H1 (cell line): ENCODE measurements around the gene NKAIN1. TPM values are rescaled to one million over a fixed set of nuclear protein-coding genes. Genes with fewer than 3 reads are reported as not detected.
"Not testable (repeated sequence)": the region's sequence is repeated elsewhere in the genome, so short reads cannot be mapped to it uniquely, and the experiment has no call there.

Experiments used
- CTCF ChIA-PET: fragments of 300-600 bp; sonication (Branson Sonifier 250); formaldehyde crosslinking; loops from one replicate; lab custom pipeline; 2021; ENCODE audit not compliant: partially characterized antibody; lab: Charles Lee
- POLR2A ChIA-PET: fragments of 300-600 bp; sonication (Branson Sonifier 250); formaldehyde crosslinking; loops from one replicate; lab custom pipeline; 2021; ENCODE audit warnings: inconsistent platforms; ENCODE audit not compliant: partially characterized antibody; lab: Charles Lee
- DNase-seq, 2 experiments: peaks; one replicate each; pipeline versions ENCODE4 v3.0.0 to v3.0.0-alpha.2; 2010 to 2022; ENCODE audit warnings: low spot score in 2 of 2, low read depth in 1 of 2, mixed read lengths in 1 of 2
- FAIRE-seq: peaks from 2 replicates; lab custom pipeline; 2011; peaks lifted over from hg19 to GRCh38; lab: Jason Lieb, UNC
- H2AFZ ChIP-seq: 2 replicates; pipeline ENCODE4 v1.8.1; 2012; ENCODE audit warnings: low read length, inconsistent platforms
- H2AK5ac ChIP-seq: 2 replicates; pipeline ENCODE4 v1.6.1; 2013; ENCODE audit warnings: low read depth, low read length
- H2BK120ac ChIP-seq: replicated peaks from 2 replicates; pipeline ENCODE3; 2013; ENCODE audit warnings: low read depth, low read length, inconsistent platforms
- H2BK12ac ChIP-seq: 2 replicates; pipeline ENCODE4 v1.6.1; 2013; ENCODE audit warnings: low read depth, low read length
- H2BK15ac ChIP-seq: 2 replicates; pipeline ENCODE4 v1.6.1; 2013; ENCODE audit warnings: low read length
- H2BK20ac ChIP-seq: 2 replicates; pipeline ENCODE4 v1.6.1; 2013; ENCODE audit warnings: low read length
- H2BK5ac ChIP-seq: 2 replicates; pipeline ENCODE4 v1.6.1; 2013; ENCODE audit warnings: low read depth, low read length
- H3K14ac ChIP-seq: 2 replicates; pipeline ENCODE4 v1.6.1; 2013; ENCODE audit warnings: inconsistent platforms; ENCODE audit not compliant: insufficient read length
- H3K18ac ChIP-seq: 2 replicates; pipeline ENCODE4 v1.6.1; 2013; ENCODE audit warnings: low read length; ENCODE audit errors: extremely low read depth
- H3K23ac ChIP-seq: 2 replicates; pipeline ENCODE4 v1.6.1; 2013; ENCODE audit warnings: inconsistent platforms; ENCODE audit not compliant: insufficient read length
- H3K23me2 ChIP-seq: 2 replicates; pipeline ENCODE4 v1.6.1; 2013; ENCODE audit warnings: low read depth, low read length
- H3K27ac ChIP-seq: 2 replicates; pipeline ENCODE4 v1.6.1; 2011; ENCODE audit warnings: low read depth, low read length, inconsistent platforms
- H3K27me3 ChIP-seq, 4 experiments: replicated peaks in 1 of 4; 1 replicate in 1 of 4; 2 replicates in 3 of 4; pipeline versions ENCODE4 v1.6.1 to v1.8.1; 2011 to 2013; ENCODE audit warnings: low read length in 3 of 4, mild to moderate bottlenecking in 3 of 4, inconsistent platforms in 2 of 4, mixed read lengths in 2 of 4, moderate library complexity in 1 of 4; ENCODE audit not compliant: control insufficient read depth in 3 of 4, insufficient read depth in 3 of 4; ENCODE audit errors: extremely low read depth in 1 of 4
- H3K36me3 ChIP-seq, 4 experiments: 2 replicates each; pipeline versions ENCODE4 v1.6.1 to v1.8.1; 2011 to 2013; ENCODE audit warnings: mild to moderate bottlenecking in 4 of 4, low read length in 3 of 4, moderate library complexity in 2 of 4, control low read depth in 1 of 4, inconsistent platforms in 1 of 4; ENCODE audit not compliant: insufficient read depth in 4 of 4, control insufficient read depth in 2 of 4
- H3K4ac ChIP-seq: replicated peaks from 2 replicates; pipeline ENCODE3; 2013; ENCODE audit warnings: low read length, low read depth, mixed read lengths, inconsistent platforms; ENCODE audit not compliant: insufficient read length
- H3K4me1 ChIP-seq, 4 experiments: replicated peaks in 1 of 4; 1 replicate in 1 of 4; 2 replicates in 3 of 4; pipeline versions ENCODE4 v1.6.1 to v1.8.1; 2011 to 2013; ENCODE audit warnings: low read length in 3 of 4, inconsistent platforms in 2 of 4, mixed read lengths in 1 of 4; ENCODE audit not compliant: insufficient read depth in 4 of 4, control insufficient read depth in 3 of 4
- H3K4me2 ChIP-seq, 2 experiments: 2 replicates each; pipeline versions ENCODE4 v1.6.1 to v1.8.1; 2011 to 2013; ENCODE audit warnings: low read depth in 2 of 2, low read length in 2 of 2, control low read depth in 1 of 2, inconsistent platforms in 1 of 2, mild to moderate bottlenecking in 1 of 2; ENCODE audit not compliant: insufficient read depth in 1 of 2
- H3K4me3 ChIP-seq, 4 experiments: fragments of 200-600, 300-600 bp in 1 of 4; sonication (generic), shearing (Covaris generic), sonication (Bioruptor Twin) in 1 of 4; 2 replicates each; pipeline versions ENCODE4 v1.5.1 to v1.8.1; 2011 to 2016; ENCODE audit warnings: low read length in 4 of 4, low read depth in 3 of 4, control low read depth in 2 of 4, inconsistent platforms in 2 of 4, mild to moderate bottlenecking in 2 of 4, mixed read lengths in 1 of 4, moderate library complexity in 1 of 4; ENCODE audit not compliant: insufficient read depth in 2 of 4; ENCODE audit errors: extremely low read depth in 1 of 4
- H3K56ac ChIP-seq: replicated peaks from 2 replicates; pipeline ENCODE3; 2013; ENCODE audit warnings: low read depth, mild to moderate bottlenecking, mixed read lengths, low read length, inconsistent platforms; ENCODE audit not compliant: insufficient read length
- H3K79me1 ChIP-seq: 2 replicates; pipeline ENCODE4 v1.6.1; 2013; ENCODE audit warnings: low read depth, low read length, control low read depth
- H3K79me2 ChIP-seq, 2 experiments: 2 replicates each; pipeline versions ENCODE4 v1.6.1 to v1.8.1; 2012 to 2013; ENCODE audit warnings: low read length in 2 of 2, mild to moderate bottlenecking in 2 of 2, inconsistent platforms in 1 of 2; ENCODE audit not compliant: insufficient read depth in 2 of 2, control insufficient read depth in 1 of 2
- H3K9ac ChIP-seq, 4 experiments: replicated peaks in 1 of 4; 1 replicate in 1 of 4; 2 replicates in 3 of 4; pipeline versions ENCODE4 v1.6.1 to v1.8.1; 2011 to 2013; ENCODE audit warnings: low read depth in 3 of 4, low read length in 3 of 4, control low read depth in 2 of 4, mild to moderate bottlenecking in 2 of 4, moderate library complexity in 2 of 4, inconsistent platforms in 1 of 4; ENCODE audit errors: extremely low read depth in 1 of 4
- H3K9me3 ChIP-seq, 2 experiments: 2 replicates each; pipeline versions ENCODE4 v1.6.1 to v1.8.1; 2012 to 2013; ENCODE audit warnings: mild to moderate bottlenecking in 2 of 2, moderate library complexity in 2 of 2, control low read depth in 1 of 2, inconsistent platforms in 1 of 2, low read depth in 1 of 2, low read length in 1 of 2, mixed read lengths in 1 of 2; ENCODE audit not compliant: insufficient read depth in 2 of 2
- H4K20me1 ChIP-seq, 2 experiments: replicated peaks in 1 of 2; 2 replicates each; pipeline versions ENCODE3 to v1.8.1; 2011 to 2013; ENCODE audit warnings: inconsistent platforms in 2 of 2, low read length in 2 of 2, mild to moderate bottlenecking in 1 of 2; ENCODE audit not compliant: insufficient read depth in 2 of 2, control insufficient read depth in 1 of 2
- H4K5ac ChIP-seq: 2 replicates; pipeline ENCODE4 v1.6.1; 2013; ENCODE audit warnings: low read length, low read depth, mixed read lengths, inconsistent platforms; ENCODE audit not compliant: insufficient read length
- H4K8ac ChIP-seq: 2 replicates; pipeline ENCODE4 v1.8.0; 2013; ENCODE audit warnings: mild to moderate bottlenecking, moderate library complexity, low read length, inconsistent platforms; ENCODE audit not compliant: insufficient read depth; ENCODE audit errors: extremely low read depth
- H4K91ac ChIP-seq: replicated peaks from 2 replicates; pipeline ENCODE3; 2013; ENCODE audit warnings: low read length, mixed read lengths, inconsistent platforms; ENCODE audit not compliant: insufficient read length
- WGBS, 2 experiments: shearing (Covaris generic) in 1 of 2; methylation state at CpG; one replicate each; pipeline versions ENCODE4 v1.1.6 to v1.1.7; 2013 to 2015; ENCODE audit warnings: low lambda C conversion rate in 2 of 2, mixed read lengths in 2 of 2, inconsistent platforms in 1 of 2, low coverage in 1 of 2, missing lambda C conversion rate in 1 of 2; ENCODE audit not compliant: insufficient replicate concordance in 2 of 2, insufficient coverage in 1 of 2, insufficient read length in 1 of 2; ENCODE audit errors: extremely low coverage in 1 of 2, missing lambda C conversion rate in 1 of 2; 5-methylcytosine and 5-hydroxymethylcytosine counted together
- polyA plus RNA-seq, 7 experiments: library from polyadenylated mRNA; depleted of rRNA in 3 of 7; stranded (reverse) in 5 of 7; unstranded in 2 of 7; fragments of >200 nt in 5 of 7; fragments of 200-250 nt in 2 of 7; gene quantifications; 1 replicate in 5 of 7; 2 replicates in 1 of 7; 4 replicates in 1 of 7; pipeline versions ENCODE4 v1.2.1 to v1.2.3, GENCODE V29; 2011 to 2013; ENCODE audit warnings: missing spikeins in 2 of 7, mixed read lengths in 2 of 7
- total RNA-seq: library from RNA; stranded (reverse); fragmentation: NEBNext Ultra II Directional; extraction: Animal tissue kit (Norgen Biotek cat#: 25700); gene quantifications from 2 replicates; pipeline ENCODE4 v1.2.1, GENCODE V29; 2021

The NKAIN1 gene
- total and polyA plus RNA-seq, 2 of the 8 experiments (the other 6 are each of a cell fraction or from before 2014, with no cell fraction given), result 59.3 to 66.9 TPM

GRCh38 chr1:31176291-31176690 lies 63.4 kb downstream of the NKAIN1 start:
- H3K14ac ChIP-seq, H3K4me2 ChIP-seq, H2AK5ac ChIP-seq, H2BK12ac ChIP-seq, H2BK20ac ChIP-seq, CTCF ChIA-PET, H4K91ac ChIP-seq, H3K18ac ChIP-seq, H3K79me1 ChIP-seq, H3K27ac ChIP-seq, FAIRE-seq, H2BK15ac ChIP-seq, H4K5ac ChIP-seq, H3K9ac ChIP-seq, H2BK5ac ChIP-seq, POLR2A ChIA-PET, H3K79me2 ChIP-seq, H2BK120ac ChIP-seq, DNase-seq, H2AFZ ChIP-seq, H3K36me3 ChIP-seq, H3K23ac ChIP-seq, H4K8ac ChIP-seq, H3K4me1 ChIP-seq, H3K56ac ChIP-seq, H3K23me2 ChIP-seq, H3K4me3 ChIP-seq, H3K4ac ChIP-seq, H3K27me3 ChIP-seq, H4K20me1 ChIP-seq: not testable (repeated sequence)
- peaks cover 0 to 11% of the 10 kb centered on the region in 2 experiments; a peak in 1 of 4 replicates for H3K9me3 ChIP-seq
- WGBS, 2 experiments, result 92% methylated on average over 7 of the region's 33 CpGs; no CpG with 5 or more reads in 1 of the 2 experiments
